Measurements from ENCODE around the gene XPNPEP1.
A peak's percentile ranks its signal among the peaks of the same experiment; 100 is the strongest.

Gene XPNPEP1

DNA sequence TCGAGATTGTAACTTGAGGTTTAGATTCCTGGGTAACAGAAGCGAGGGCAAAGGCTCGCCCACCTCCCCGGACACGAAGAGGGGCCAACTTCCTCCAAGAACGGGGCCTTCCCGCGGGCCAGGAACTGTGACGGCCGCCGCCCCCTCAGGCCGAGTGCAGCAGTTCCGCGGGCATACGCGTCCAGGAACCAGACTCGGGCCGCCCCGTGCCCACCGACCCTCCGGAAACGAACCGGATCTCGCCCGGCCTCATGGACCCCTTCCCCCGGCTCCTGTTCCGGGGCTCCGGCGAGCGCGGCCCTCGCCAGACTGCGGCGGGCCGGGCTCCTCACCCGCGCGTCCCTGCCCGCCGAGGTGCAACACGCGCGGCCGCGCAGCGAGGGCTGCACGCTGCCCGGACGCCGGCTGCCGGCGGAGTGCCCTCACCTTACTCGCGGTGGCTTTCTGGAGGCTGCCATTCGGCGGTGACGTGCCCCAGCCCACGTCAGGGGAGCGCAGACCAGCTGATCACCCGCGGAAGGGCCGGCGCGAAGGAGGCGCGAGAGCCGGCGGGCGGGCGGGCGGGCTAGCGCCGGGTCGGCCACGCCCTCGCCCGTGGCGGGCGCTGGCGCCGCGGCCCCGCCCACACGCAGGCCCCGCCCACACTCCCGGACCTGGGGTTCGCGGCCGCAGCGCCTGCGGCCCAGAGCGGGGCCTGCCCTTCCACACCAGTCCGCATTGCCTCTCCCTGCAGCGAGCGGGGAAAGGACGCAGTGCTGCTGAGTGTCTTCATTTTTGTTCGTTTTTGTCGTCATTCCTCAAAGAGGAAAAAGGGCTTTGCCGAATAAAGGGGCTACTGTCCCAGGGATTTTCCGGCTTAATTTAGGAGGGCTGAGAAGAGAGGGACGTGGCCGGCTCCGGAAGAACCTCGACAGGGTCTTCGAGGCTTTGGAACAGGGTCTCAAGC is at the start of gene XPNPEP1:
XPNPEP1 (minus strand) TSS at position 536 of the 946 bp plus-strand sequence; CDS start at position 458, 78 bp downstream.
- peak; percentile 41 to 75 (median 62) for DNase-seq (ENCODE audit: low read depth in 4 of 4, low spot score in 1 of 4)

DNA sequence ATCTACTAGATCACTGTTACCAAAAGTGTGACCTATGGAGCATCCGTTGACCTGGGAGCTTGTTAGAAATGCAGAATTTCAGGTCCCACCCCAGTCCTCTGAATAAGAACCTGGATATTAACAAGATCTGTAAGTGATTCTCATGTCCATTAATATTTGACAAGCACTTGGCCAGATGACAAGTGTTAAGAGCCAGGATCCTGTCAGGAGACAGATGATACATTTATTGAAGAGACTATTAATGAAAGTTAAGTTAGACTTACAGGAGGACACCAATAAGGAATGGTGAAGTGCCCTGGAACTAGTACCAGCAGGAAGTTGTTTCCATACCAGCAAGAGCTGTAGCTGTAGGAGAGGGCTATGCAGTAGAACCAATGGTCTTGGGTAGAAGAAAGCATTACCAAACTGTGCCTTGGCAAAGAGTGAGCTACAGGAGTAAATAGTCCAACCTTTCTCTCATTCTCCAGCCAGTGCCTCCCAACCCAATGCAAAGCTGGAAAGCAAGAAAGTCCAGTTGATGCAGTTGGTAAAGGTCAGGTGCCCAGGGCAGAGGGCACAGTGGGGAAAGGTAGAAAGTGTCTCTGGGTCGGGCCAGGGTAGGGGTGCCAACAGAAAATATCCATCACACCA is 49.2 kb upstream of the XPNPEP1 start:
- no peak for DNase-seq (ENCODE audit: low read depth in 4 of 4, low spot score in 1 of 4)

DNA sequence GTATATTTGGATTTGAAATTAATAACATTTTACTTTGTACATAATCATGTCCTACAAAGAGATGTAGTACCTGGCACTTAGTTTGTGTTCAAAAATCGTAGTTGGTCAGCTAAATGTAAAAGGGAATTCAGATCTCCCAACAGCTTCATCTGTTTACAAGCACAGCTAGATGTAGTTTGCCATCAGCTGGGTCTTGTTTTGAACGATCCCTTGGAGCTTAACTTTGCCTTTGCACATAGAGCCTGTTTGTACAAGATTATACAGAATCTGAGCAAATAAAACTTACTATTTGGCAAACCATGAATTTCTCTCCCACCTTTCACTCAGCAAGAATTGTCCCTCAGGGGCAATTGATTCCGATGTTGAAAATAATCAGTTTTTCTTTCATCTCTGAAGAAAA is 48.3 kb upstream of the XPNPEP1 start:
- DNase-seq (ENCODE audit: low read depth in 4 of 4, low spot score in 1 of 4), result no peak

DNA sequence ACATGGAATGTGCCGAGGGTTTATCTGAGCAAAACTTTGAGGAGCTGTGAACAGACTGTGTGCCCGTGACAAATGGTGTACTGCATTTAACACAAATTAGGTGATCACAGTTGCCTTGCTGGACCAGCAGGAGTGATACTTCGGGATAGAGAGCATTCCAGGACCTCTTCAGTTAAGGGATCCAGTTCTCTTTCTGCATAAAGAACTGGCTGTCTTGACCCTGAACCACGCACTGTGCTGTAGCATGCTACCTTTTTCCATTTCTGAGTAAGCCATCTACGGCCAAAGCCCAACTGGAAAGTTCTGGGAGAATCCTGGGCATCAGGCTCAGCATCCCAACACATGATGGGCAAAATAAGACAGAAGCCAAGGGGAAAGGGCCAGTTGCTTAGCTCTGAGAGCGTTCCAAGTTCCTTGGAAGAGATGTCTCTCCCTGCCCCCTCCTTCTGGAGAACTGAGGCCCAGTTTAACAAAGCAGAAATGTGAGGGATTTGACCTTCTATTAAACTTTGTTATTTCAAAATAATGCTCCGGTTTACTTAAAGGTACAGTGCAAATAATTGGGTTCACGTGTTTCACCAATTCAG is 46.5 kb upstream of the XPNPEP1 start:
- DNase-seq (ENCODE audit: low read depth in 4 of 4, low spot score in 1 of 4), result no peak

DNA sequence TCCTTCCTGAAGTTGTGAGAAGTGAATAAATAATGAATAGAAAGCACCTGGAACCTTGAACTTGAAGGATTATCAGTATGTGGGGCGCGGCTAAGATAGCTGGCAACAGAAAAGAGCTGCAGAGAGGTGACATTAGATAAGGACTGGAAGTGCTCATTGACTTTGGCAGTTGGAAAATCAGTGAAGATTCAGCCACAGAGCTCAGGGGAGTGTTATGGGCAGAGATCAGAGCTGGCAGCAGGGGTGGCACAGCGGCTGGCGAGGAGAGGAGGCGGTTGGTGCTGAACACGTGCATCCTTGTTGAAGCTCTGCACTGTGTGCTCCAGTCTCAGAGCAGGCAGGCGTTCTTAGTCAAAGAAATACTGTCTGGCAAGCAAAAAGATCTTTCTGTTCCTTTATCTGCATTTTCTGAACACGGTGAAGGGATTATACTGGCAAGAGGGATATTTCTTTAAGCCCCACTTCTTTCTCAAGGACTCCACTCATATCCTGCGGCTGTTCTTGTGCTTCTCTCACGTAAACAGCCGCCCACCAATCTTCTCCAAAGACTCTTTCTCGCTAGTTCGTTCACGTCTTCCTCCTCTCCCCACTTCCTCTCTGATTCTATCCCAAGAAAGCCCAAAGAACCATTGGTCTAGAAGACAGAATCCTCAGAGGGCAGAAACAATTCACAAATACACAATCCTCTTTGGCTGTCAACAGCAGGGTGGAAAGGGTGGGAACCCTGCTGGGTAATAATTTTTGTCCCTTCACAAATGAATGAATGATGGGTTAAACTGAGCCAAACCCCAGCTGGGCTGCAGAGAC is 45.8 kb upstream of the XPNPEP1 start:
- DNase-seq (ENCODE audit: low read depth in 4 of 4, low spot score in 1 of 4), result no peak

DNA sequence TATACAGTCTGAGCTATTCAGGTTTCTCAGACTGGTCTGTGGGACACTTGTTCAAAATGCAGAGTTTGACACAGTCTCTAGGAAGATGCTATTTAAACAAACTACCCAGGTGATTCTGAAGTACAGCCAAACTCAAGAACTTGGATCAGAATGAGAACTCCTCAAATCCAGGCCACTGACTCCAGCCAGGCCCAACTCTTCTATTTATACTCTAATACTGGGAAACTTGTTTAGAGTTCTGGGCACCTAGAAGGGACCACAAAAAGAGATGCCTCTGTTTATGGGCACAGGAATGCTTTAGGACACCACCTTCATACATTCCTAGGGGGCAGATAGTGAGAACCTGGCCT is 44.4 kb upstream of the XPNPEP1 start:
- no peak for DNase-seq (ENCODE audit: low read depth in 4 of 4, low spot score in 1 of 4)

DNA sequence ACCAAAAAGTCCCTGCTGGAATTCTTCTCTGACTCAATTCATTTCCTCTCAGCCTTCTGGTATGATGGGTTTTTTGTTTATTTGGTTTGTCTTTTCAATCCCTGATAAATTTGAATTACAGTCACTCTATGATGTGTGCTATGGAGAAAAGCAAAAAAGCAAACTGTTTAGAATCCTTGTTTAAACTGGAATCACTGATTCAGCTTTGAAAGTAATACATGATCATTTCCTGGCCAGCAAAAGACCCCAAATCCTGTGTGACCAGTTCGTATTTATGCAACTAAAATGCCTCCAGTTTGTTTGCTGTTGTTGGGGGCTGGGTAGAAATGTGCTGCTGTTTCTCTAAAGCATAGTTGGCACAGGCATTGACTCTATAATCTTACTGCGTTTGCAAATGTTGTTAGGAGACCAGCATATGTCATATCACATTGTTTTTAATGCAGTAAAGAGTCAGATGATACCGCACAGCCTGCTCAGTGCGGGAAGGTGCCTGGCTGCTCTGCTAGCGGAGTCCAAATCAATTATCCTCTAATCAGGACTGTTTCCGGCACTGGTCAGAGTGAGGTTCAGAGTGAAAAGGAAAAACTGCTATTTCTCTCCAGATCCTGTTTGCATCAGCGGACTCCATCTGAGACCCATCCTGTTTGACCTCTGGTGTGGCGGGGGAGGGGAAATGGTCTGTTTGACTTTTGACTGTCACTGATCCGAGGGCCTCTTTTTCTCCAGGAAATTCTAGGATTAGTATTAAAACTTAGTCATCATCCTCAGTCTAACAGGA is 43.8 kb upstream of the XPNPEP1 start:
- no peak for DNase-seq (ENCODE audit: low read depth in 4 of 4, low spot score in 1 of 4)

DNA sequence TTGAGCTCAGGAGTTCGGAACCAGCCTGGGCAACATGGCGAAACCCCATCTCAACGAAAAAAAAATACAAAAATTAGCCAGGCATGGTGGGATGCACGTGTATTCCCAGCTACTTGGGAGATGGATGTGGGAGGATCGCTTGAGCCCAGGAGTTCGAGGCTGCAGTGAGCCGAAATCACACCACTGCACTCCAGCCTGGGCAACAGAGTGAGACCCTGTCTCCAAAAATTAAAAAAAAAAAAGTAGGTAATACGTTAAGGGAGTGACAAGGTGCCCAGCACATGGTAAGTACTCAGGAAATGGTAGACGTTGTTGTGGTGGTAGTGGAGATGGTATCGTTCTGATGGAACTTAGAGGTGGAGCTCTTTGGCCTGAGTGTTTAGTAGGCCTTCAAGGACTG is 41.0 kb upstream of the XPNPEP1 start:
- DNase-seq (ENCODE audit: low read depth in 4 of 4, low spot score in 1 of 4), result no peak

DNA sequence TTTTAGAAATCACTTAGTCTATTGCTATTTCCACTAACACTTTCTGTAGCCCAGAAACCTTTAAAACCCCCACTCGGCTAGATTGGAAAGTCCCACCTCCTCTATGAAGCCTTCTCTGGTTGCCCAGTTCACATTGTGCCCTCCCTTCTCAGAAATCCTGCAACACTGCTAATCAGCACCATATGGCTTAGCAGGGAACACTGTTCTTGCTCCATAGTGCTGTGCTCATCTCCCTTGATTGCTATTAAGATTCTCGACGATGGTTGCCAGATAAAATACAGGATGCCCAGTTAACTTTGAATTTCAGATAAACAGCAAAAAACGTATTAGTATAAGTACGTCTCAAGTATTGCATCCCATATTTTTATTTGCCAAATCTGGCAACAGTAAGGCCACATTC is 40.1 kb upstream of the XPNPEP1 start:
- no peak for DNase-seq (ENCODE audit: low read depth in 4 of 4, low spot score in 1 of 4)

DNA sequence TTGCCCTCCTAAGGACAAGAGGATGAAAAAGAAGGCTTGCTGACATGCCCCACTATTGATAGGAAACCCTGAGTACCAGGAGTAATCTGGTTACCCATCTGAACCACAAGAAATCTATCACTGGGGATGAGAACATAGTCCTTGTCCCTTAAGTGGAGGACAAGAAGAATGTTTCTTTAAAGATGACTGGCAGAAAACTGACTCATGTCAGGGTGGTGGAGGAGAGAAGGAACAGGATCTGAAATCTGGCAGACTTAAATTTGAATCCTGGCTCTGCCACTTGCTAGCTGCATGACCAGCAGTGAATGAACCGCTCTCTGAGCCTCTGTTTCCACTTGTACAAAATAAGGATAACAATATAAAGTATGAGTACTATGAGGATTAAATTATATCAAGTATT is 38.9 kb upstream of the XPNPEP1 start:
- DNase-seq (ENCODE audit: low read depth in 4 of 4, low spot score in 1 of 4), result no peak

DNA sequence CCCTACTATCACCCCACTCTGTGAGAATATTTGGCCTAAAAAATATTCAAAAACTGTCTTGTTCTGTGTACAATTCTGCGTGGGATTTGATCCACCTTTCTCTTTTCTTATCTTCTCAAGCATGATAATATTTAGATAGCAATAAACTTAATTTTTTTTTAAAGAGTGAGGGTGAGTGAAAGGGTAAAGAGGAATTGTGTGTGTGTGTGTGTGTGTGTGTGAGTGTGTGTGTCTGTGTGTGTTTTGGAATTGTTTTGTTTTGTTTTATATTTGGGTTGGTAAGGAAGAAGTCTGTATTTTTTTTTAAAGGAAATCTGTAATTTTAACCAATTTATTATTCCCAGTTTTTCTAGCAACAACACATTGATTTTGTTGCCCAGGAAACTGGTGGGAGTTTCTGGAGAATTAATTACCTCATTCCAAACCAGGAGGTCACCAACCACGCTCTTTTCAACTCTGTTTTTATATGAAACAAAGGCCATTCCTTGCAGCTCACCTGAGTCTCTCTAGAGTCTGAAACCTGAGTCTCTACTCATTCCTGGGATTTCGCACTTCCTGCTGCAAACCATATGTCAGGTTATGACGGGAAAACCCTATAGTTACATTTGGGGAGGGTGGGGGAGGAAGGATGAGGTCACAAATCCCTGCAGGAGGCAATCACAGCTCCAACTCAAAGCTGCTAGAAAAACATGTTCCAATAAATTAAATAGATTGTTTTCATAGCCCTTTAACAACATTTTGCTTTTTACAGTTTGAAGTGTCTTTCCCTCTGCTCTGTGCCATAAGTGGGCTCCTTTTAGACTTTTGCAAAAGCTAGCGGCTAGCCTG is 38.1 kb upstream of the XPNPEP1 start:
- DNase-seq (ENCODE audit: low read depth in 4 of 4, low spot score in 1 of 4), result no peak

DNA sequence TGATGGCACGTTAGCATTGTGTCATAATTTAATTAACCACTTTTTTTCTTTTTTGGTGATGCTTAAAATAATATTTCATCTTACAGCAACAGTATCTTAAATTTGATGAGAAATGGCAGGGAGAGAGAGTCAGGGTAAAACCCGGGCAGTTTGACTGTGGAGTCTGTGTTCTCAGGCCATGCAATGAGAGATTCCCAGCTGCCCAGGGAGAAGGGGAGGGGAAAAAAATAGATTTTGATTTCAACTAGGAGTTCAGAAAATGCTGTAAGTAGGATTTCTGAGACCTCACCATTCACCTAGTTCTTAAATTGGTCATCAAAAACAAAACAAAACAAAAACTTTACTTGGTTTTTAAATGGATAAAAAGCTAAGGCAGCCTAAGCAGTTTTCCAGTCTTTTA is 37.4 kb upstream of the XPNPEP1 start:
- DNase-seq (ENCODE audit: low read depth in 4 of 4, low spot score in 1 of 4), result no peak

DNA sequence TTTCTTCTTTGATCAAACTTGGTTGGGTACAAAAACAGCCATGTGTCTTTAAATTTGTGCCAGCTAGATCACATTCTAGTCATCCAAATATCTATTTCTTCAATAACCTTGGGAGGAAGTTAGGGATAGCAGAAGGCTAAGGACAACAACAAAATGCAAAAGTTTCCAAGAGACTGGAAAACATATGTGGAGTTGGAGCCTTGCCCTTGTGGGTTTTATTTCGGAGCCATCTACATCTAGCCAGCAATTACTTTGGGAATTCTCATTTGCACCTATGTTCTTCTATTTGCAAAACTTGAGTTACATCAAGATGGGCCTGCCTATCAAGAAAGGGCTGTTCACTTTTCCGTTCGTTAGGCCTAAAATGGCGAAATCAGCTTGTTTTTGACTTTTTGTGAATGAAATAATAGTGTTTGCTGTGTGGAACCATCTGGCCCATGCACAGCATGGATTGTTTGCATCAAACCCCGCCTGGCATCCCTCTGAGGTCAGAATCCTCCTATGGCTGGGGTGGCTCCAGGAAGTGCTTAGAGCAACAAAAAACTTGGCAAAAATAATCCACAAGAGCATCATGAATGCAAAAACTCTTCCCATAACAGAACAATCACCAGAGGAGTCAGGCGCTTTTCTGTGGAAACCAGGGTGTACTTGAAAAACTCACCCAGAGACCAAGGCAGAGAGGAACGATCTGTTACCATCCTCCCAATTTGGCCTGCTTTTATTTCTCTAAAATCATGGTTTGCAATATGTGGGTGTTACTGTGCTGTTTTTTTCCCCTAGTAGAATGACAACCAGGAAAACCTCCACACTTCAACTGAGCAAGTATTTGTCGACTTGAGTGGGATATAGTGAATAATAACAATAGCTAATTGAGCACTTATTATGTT is 36.2 kb upstream of the XPNPEP1 start:
- no peak for DNase-seq (ENCODE audit: low read depth in 4 of 4, low spot score in 1 of 4)

DNA sequence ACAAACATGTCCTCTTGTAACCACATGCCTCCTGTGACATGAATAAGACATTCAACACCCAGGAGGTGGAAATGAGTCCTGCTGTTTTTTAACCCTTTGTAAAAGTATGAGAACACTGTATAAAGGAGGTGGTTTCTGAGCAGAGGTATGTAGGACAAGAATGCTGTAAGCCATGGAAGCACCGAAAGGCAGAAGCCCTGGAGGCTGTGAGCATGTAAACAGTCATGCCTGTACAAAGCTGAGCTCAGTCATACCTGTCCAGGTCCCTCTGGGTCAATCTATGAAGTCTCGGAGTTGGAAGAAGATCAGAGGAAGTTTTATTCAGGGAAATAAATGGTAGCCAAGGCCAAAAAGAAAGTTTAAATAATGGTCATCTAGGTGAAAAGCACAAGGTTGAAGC is 34.7 kb upstream of the XPNPEP1 start:
- DNase-seq (ENCODE audit: low read depth in 4 of 4, low spot score in 1 of 4), result no peak

DNA sequence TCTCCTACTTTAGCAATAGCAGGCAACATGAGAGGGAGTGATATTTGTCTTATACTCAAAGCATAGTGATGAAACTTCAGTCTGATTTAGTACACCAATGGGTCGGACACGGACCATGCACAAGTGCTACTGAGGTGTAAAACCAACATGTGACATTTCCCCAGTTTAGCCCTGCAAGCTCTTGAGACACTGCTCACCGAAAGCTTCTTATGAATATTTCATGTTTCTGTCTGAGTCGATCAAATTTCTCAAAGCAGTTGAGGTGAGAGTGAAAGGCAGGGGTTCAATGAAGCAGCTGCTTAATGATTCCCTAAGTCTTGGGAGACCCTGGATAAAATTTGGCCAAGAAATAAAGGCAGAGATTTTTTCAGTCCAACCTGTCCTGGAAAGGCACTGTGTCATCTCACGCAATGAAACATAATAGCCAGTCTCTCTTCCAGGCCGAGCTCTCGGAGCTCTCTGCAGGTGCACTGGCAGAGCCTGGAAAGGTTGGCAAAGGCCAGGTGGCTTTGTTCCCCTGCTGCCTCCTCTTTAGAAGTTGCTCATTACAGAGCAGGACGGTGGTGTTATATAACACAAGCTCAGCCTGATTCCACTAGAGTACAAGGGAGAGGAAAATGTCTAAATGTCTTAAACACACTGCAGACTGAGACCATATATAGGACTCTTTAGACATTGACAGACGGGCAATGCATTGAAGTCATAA is 33.9 kb upstream of the XPNPEP1 start:
- DNase-seq (ENCODE audit: low read depth in 4 of 4, low spot score in 1 of 4), result no peak

DNA sequence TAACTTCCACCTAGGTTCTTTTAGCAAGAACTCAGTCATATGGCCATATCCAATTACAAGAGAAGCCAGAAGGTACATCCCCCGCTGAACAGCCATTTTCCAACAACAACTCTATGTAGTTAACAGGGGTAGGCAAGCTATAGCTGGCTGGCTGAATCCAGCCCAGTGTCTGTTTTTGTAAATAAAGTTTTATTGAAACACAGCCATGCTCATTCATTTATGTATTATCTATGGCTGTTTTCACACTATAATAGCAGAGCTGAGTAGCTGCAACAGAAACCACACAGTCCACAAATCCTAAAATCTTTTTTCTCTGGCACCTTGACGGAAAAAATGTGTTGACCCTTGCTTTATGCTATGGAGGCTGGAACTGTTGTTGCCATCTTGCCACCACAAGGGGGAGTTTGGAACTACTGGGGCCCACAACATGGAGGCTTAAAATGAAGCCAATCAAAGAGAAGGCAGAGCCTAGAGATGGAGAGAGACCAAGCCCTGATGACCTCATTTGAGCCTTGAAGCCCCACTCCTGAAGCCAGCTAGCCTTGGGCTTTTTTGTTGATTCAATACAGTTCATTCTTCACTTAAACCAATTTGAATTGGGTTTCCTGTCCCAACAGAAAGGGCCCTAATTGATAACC is 33.3 kb upstream of the XPNPEP1 start:
- peak in 1 of 4 experiments; percentile 6 for DNase-seq (ENCODE audit: low read depth in 4 of 4, low spot score in 1 of 4)

DNA sequence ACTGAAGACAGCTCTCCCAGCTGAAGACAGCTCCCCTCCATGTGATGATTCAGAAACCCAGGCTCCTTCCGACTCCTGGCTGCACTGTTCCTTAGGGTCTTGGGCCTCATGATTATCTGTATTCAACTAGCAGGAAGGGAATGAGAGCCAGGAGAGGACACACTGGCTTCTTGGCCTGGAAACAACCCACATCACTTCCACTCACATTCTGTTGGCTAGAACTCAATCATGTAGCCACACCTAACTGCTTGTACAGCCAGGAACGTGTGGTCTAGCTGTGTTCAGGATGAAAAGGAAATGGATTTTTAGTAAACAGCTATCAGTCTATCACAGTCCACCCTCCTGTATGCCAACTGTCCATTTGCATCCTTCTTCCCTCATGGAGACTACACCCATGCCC is 30.5 kb upstream of the XPNPEP1 start:
- DNase-seq (ENCODE audit: low read depth in 4 of 4, low spot score in 1 of 4), result no peak

DNA sequence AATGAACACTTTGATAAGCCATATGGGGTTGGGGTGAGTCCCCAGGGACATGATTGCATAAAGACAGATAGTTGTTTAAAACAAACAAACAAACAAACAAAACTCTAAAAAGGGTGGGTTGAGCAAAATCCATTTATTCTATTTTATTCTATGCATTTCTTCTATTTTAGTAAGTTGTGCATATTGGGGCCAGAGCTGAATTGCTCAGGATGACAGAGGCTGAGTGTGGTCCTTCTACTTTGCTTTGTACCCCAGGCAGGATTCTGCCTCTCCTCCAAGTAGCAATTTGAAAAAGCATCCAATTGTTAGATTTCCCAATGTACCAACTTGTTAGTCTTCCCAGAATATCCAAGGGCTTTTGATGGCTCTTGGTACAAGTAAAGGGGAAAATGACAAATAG is 29.2 kb upstream of the XPNPEP1 start:
- no peak for DNase-seq (ENCODE audit: low read depth in 4 of 4, low spot score in 1 of 4)

Data from stimulated activated CD4-positive, alpha-beta T cell treated with anti-CD3 and anti-CD28 coated beads, Interleukin-1b, Interleukin-23, amount 100 ng/mL, for 24 hours (primary cell).